Measurements from ENCODE around the gene ATP6V0A4. TPM values are rescaled to one million over a fixed set of nuclear protein-coding genes. Genes with fewer than 3 reads are reported as not detected.

The ATP6V0A4 gene
- total RNA-seq, 1 donor from 2014 or later, result not detected

GRCh38 chr7:138822867-138823535 is 25.0 kb upstream of the ATP6V0A4 start:
- Mint-ChIP-seq H3K9me3 (ENCODE audit: unreplicated experiment) (no peaks in the 10 kb centered on the region), H3K4me1 (ENCODE audit: unreplicated experiment) (no peaks in the 10 kb centered on the region), H3K36me3 (ENCODE audit: low read depth, unreplicated experiment) (no peaks in the 10 kb centered on the region), H3K4me3 (ENCODE audit: unreplicated experiment) (no peak overlapping the region), H3K27me3 (ENCODE audit: unreplicated experiment) (no peaks in the 10 kb centered on the region), H3K27ac (ENCODE audit: unreplicated experiment) (no peak overlapping the region)
- TF ChIP-seq, protein P1, sequence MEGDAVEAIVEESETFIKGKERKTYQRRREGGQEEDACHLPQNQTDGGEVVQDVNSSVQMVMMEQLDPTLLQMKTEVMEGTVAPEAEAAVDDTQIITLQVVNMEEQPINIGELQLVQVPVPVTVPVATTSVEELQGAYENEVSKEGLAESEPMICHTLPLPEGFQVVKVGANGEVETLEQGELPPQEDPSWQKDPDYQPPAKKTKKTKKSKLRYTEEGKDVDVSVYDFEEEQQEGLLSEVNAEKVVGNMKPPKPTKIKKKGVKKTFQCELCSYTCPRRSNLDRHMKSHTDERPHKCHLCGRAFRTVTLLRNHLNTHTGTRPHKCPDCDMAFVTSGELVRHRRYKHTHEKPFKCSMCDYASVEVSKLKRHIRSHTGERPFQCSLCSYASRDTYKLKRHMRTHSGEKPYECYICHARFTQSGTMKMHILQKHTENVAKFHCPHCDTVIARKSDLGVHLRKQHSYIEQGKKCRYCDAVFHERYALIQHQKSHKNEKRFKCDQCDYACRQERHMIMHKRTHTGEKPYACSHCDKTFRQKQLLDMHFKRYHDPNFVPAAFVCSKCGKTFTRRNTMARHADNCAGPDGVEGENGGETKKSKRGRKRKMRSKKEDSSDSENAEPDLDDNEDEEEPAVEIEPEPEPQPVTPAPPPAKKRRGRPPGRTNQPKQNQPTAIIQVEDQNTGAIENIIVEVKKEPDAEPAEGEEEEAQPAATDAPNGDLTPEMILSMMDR (IDR thresholded peaks at IDR 0.05; ENCODE audit: unreplicated experiment), result no peak
- no peak for DNase-seq (ENCODE audit: low spot score)

DNA sequence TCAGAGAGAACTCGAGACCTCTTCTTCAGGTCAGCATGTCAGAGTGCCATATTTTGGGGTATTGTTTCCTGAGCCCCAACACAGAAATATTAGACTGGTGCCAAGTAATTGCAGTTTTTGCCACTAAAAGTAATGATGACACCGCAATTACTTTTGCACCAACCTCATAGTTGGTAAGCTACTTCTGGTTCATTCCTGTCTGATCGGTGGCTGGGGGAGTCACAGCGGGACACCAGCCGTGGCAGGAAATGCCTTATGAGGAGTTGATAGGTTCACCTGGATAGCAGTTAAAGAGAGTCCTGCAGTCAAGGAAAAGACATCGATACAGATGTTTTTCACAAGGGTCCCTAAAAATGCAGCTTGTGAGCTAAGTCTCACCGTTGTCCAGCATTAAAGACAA is 23.9 kb upstream of the ATP6V0A4 start:
- TF ChIP-seq, protein P1 (IDR thresholded peaks at IDR 0.05; ENCODE audit: unreplicated experiment), result no peak
- DNase-seq (ENCODE audit: low spot score), result no peak
- Mint-ChIP-seq H3K27me3 (ENCODE audit: unreplicated experiment) (no peaks in the 10 kb centered on the region), H3K36me3 (ENCODE audit: low read depth, unreplicated experiment) (no peaks in the 10 kb centered on the region), H3K4me3 (ENCODE audit: unreplicated experiment) (no peak overlapping the region), H3K9me3 (ENCODE audit: unreplicated experiment) (no peaks in the 10 kb centered on the region), H3K27ac (ENCODE audit: unreplicated experiment) (no peak overlapping the region), H3K4me1 (ENCODE audit: unreplicated experiment) (no peaks in the 10 kb centered on the region)

DNA sequence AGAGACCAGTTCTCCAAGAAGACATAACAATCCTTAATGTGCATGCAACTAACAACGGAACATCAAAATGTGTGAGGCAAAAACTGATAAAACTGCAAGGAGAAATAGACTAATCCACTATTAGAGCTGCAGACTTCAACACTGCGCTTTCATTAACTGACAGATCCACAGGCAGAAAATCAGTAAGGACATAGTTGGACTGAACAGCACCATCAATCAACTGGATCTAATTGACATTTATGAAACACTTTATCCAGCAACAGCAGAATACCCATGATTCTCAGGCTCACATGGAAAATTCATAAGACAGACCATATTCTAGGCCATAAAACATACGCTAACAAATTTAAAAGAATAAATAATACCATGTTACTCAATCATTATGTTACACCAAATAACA is 21.6 kb upstream of the ATP6V0A4 start:
- TF ChIP-seq, protein P1 (IDR thresholded peaks at IDR 0.05; ENCODE audit: unreplicated experiment), result no peak
- Mint-ChIP-seq H3K4me1 (ENCODE audit: unreplicated experiment) (no peaks in the 10 kb centered on the region), H3K27me3 (ENCODE audit: unreplicated experiment) (no peaks in the 10 kb centered on the region), H3K36me3 (ENCODE audit: low read depth, unreplicated experiment) (no peaks in the 10 kb centered on the region), H3K27ac (ENCODE audit: unreplicated experiment) (no peak overlapping the region), H3K9me3 (ENCODE audit: unreplicated experiment) (no peaks in the 10 kb centered on the region), H3K4me3 (ENCODE audit: unreplicated experiment) (no peak overlapping the region)
- no peak for DNase-seq (ENCODE audit: low spot score)

GRCh38 chr7:138816650-138817049 is 18.7 kb upstream of the ATP6V0A4 start:
- no peak for DNase-seq (ENCODE audit: low spot score)
- Mint-ChIP-seq H3K27me3 (ENCODE audit: unreplicated experiment) (peaks cover 2% of the 10 kb centered on the region), H3K4me3 (ENCODE audit: unreplicated experiment) (no peak overlapping the region), H3K27ac (ENCODE audit: unreplicated experiment) (no peak overlapping the region), H3K4me1 (ENCODE audit: unreplicated experiment) (no peaks in the 10 kb centered on the region), H3K36me3 (ENCODE audit: low read depth, unreplicated experiment) (no peaks in the 10 kb centered on the region), H3K9me3 (ENCODE audit: unreplicated experiment) (no peaks in the 10 kb centered on the region)
- TF ChIP-seq, protein P1 (IDR thresholded peaks at IDR 0.05; ENCODE audit: unreplicated experiment), result no peak

DNA sequence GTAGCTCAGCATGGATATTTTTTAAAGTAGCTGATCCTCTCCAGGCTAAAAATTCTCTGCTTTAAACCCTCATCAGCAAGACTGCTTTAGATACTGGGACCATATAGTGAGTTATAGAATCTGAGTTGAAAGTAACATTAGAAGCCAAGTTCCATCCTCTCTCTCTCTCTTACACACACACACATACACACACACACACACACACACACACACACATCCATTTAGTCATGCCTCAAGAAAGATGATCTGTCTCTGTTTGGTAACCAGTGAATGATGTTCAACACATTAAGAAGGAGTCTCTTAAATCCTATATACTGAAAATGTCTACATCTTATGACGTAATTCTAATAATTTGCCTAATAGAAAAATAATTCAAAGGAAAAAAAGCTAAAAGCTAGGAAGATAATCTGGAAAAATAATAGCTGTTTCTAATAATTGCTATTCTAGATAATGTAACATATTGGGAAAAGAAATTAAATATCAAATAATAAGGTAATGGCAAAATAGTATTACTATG is 16.9 kb upstream of the ATP6V0A4 start:
- Mint-ChIP-seq H3K4me1 (ENCODE audit: unreplicated experiment) (no peaks in the 10 kb centered on the region), H3K27me3 (ENCODE audit: unreplicated experiment) (peaks cover 2% of the 10 kb centered on the region), H3K27ac (ENCODE audit: unreplicated experiment) (no peak overlapping the region), H3K4me3 (ENCODE audit: unreplicated experiment) (no peak overlapping the region), H3K36me3 (ENCODE audit: low read depth, unreplicated experiment) (no peaks in the 10 kb centered on the region), H3K9me3 (ENCODE audit: unreplicated experiment) (no peaks in the 10 kb centered on the region)
- TF ChIP-seq, protein P1 (IDR thresholded peaks at IDR 0.05; ENCODE audit: unreplicated experiment), result no peak
- DNase-seq (ENCODE audit: low spot score), result no peak
